Measurements from ENCODE around the gene LINC00305. TPM values are rescaled to one million over a fixed set of nuclear protein-coding genes. Genes with fewer than 3 reads are reported as not detected.

The LINC00305 gene
- total RNA-seq, 1 donor from 2014 or later, result not detected

GRCh38 chr18:64052772-64053171 is 96.1 kb downstream of the LINC00305 start:
- Histone ChIP-seq H3K4me3 (no peak overlapping the region), H3K9ac (no peak overlapping the region), H3F3A (ENCODE audit: low read depth) (no peaks in the 10 kb centered on the region), H3K9me3 (ENCODE audit: low read depth) (no peaks in the 10 kb centered on the region), H3K4me1 (peaks cover 5% of the 10 kb centered on the region), H4K20me1 (ENCODE audit: low read depth) (no peaks in the 10 kb centered on the region), H3K4me2 (no peak overlapping the region), H2AFZ (replicated peaks) (no peak overlapping the region), H3K79me2 (ENCODE audit: low read depth) (no peaks in the 10 kb centered on the region), H3K27ac (no peak overlapping the region), H3K36me3 (no peaks in the 10 kb centered on the region), H3K27me3 (no peaks in the 10 kb centered on the region)
- DNase-seq (ENCODE audit: low spot score), result no peak
- TF ChIP-seq, protein P1, sequence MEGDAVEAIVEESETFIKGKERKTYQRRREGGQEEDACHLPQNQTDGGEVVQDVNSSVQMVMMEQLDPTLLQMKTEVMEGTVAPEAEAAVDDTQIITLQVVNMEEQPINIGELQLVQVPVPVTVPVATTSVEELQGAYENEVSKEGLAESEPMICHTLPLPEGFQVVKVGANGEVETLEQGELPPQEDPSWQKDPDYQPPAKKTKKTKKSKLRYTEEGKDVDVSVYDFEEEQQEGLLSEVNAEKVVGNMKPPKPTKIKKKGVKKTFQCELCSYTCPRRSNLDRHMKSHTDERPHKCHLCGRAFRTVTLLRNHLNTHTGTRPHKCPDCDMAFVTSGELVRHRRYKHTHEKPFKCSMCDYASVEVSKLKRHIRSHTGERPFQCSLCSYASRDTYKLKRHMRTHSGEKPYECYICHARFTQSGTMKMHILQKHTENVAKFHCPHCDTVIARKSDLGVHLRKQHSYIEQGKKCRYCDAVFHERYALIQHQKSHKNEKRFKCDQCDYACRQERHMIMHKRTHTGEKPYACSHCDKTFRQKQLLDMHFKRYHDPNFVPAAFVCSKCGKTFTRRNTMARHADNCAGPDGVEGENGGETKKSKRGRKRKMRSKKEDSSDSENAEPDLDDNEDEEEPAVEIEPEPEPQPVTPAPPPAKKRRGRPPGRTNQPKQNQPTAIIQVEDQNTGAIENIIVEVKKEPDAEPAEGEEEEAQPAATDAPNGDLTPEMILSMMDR (IDR thresholded peaks at IDR 0.05), result no peak
- TF ChIP-seq EZH2phosphoT487 (IDR thresholded peaks at IDR 0.05) (no peak), EZH2 (IDR thresholded peaks at IDR 0.05) (no peak)
- Mint-ChIP-seq H3K9me3 (no peaks in the 10 kb centered on the region), H3K27ac (no peak overlapping the region), H3K27me3 (ENCODE audit: insufficient read depth, low read depth) (no peaks in the 10 kb centered on the region), H3K36me3 (no peaks in the 10 kb centered on the region), H3K4me3 (no peak overlapping the region), H3K4me1 (no peaks in the 10 kb centered on the region)

DNA sequence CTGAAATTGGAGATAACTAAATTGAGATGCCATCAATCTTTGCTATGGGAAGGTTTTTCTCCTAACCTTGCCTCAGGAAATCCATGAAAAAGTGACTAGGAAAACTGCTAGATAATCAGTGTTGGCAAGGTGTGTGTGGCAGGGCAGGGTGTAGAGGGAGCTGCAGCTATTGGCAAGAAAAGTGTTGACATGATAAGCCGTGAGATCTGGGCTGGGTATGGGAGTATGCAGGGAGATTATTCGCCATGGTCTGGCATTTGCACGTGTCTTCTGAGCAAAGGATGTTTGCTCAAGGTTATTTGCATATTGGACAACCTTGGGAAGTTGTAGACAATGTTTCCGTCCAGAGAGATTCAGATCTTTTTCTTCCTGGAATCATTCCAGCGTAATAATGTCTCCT is 104.3 kb downstream of the LINC00305 start:
- Histone ChIP-seq H3K27me3 (no peaks in the 10 kb centered on the region), H3K4me3 (no peak overlapping the region), H2AFZ (replicated peaks) (no peak overlapping the region), H3K4me1 (no peaks in the 10 kb centered on the region), H3K79me2 (ENCODE audit: low read depth) (no peaks in the 10 kb centered on the region), H3K9ac (no peak overlapping the region), H4K20me1 (ENCODE audit: low read depth) (no peaks in the 10 kb centered on the region), H3F3A (ENCODE audit: low read depth) (no peaks in the 10 kb centered on the region), H3K9me3 (ENCODE audit: low read depth) (no peaks in the 10 kb centered on the region), H3K27ac (no peak overlapping the region), H3K4me2 (no peak overlapping the region), H3K36me3 (no peaks in the 10 kb centered on the region)
- no peak overlapping the region for H3K4me3 Mint-ChIP-seq
- H3K27me3 Mint-ChIP-seq (ENCODE audit: insufficient read depth, low read depth), result peaks cover 3% of the 10 kb centered on the region
- H3K9me3 Mint-ChIP-seq, result peaks cover 11% of the 10 kb centered on the region
- TF ChIP-seq, protein P1 (IDR thresholded peaks at IDR 0.05), result no peak
- no peak for TF ChIP-seq EZH2phosphoT487 (IDR thresholded peaks at IDR 0.05)
- no peak for TF ChIP-seq EZH2 (IDR thresholded peaks at IDR 0.05)
- no peak for DNase-seq (ENCODE audit: low spot score)
- H3K4me1 Mint-ChIP-seq, result no peaks in the 10 kb centered on the region
- H3K27ac Mint-ChIP-seq, result no peak overlapping the region
- no peaks in the 10 kb centered on the region for H3K36me3 Mint-ChIP-seq

- H3K4me1 ChIP-seq, result no peaks in the 10 kb centered on the region
- H3K27ac ChIP-seq, result no peak overlapping the region
- H3K9ac ChIP-seq, result no peak overlapping the region
- H3K4me3 Mint-ChIP-seq, result no peak overlapping the region
- H3K9me3 Mint-ChIP-seq, result peaks cover 11% of the 10 kb centered on the region
- H2AFZ ChIP-seq (replicated peaks), result no peak overlapping the region
- H3K9me3 ChIP-seq (ENCODE audit: low read depth), result no peaks in the 10 kb centered on the region
- TF ChIP-seq, protein P1 (IDR thresholded peaks at IDR 0.05), result no peak
- TF ChIP-seq EZH2phosphoT487 (IDR thresholded peaks at IDR 0.05), result no peak
- no peak for TF ChIP-seq EZH2 (IDR thresholded peaks at IDR 0.05)
- H4K20me1 ChIP-seq (ENCODE audit: low read depth), result no peaks in the 10 kb centered on the region
- H3K36me3 ChIP-seq, result no peaks in the 10 kb centered on the region
- H3K27me3 ChIP-seq, result no peaks in the 10 kb centered on the region
- no peak overlapping the region for H3K27ac Mint-ChIP-seq
- H3K36me3 Mint-ChIP-seq, result no peaks in the 10 kb centered on the region
- H3K4me3 ChIP-seq, result no peak overlapping the region
- no peak for DNase-seq (ENCODE audit: low spot score)
- H3K4me1 Mint-ChIP-seq, result no peaks in the 10 kb centered on the region
- H3F3A ChIP-seq (ENCODE audit: low read depth), result no peaks in the 10 kb centered on the region
- no peak overlapping the region for H3K4me2 ChIP-seq
- H3K27me3 Mint-ChIP-seq (ENCODE audit: insufficient read depth, low read depth), result peaks cover 3% of the 10 kb centered on the region
- H3K79me2 ChIP-seq (ENCODE audit: low read depth), result no peaks in the 10 kb centered on the region
Measured at GRCh38 chr18:64042728-64043358, 106.0 kb downstream of the LINC00305 start.
